GM23338 (cell line): Measurements from ENCODE around the gene CNTNAP2.

ENCODE experiments used
- CREB1 ChIP-seq: fragments of 250-450 bp; sonication (Bioruptor Pico); IDR thresholded peaks from 2 replicates; pipeline ENCODE4 v1.5.0; 2020; ENCODE audit warnings: low read depth, mild to moderate bottlenecking, moderate library complexity
- CTCF ChIP-seq, 2 experiments: fragments of 200-600 bp in 1 of 2; sonication (generic) in 1 of 2; conservative IDR thresholded peaks; 2 replicates each; pipeline versions ENCODE4 v1.5.1 to v1.6.1; 2016 to 2017; ENCODE audit warnings: antibody characterized with exemption in 2 of 2, low read depth in 2 of 2, mild to moderate bottlenecking in 2 of 2, moderate library complexity in 1 of 2
- ETS1 ChIP-seq: IDR thresholded peaks from 2 replicates; pipeline ENCODE4 v1.6.1; 2016; ENCODE audit warnings: antibody characterized with exemption
- EZH2 ChIP-seq: fragments of 200-600 bp; sonication (generic); IDR thresholded peaks from one replicate; pipeline ENCODE4 v1.8.0; 2017; ENCODE audit warnings: antibody characterized with exemption, mild to moderate bottlenecking, low read depth; ENCODE audit not compliant: unreplicated experiment
- EZH2phosphoT487 ChIP-seq: fragments of 200-600 bp; sonication (generic); IDR thresholded peaks from one replicate; pipeline ENCODE4 v1.8.1; 2018; ENCODE audit warnings: antibody characterized with exemption; ENCODE audit not compliant: unreplicated experiment
- JUNB ChIP-seq: IDR thresholded peaks from one replicate; pipeline ENCODE4 v1.6.1; 2016; ENCODE audit warnings: antibody characterized with exemption; ENCODE audit not compliant: unreplicated experiment
- POLR2AphosphoS5 ChIP-seq: IDR thresholded peaks from 2 replicates; pipeline ENCODE4 v1.6.1; 2016; ENCODE audit warnings: antibody characterized with exemption, low read depth
- STAT1 ChIP-seq: IDR thresholded peaks from one replicate; pipeline ENCODE4 v1.6.1; 2016; ENCODE audit warnings: antibody characterized with exemption; ENCODE audit not compliant: unreplicated experiment
- ZNF114 ChIP-seq: fragments of 250-450 bp; sonication (Bioruptor Pico); IDR thresholded peaks from 2 replicates; pipeline ENCODE4 v1.5.0; 2020; ENCODE audit warnings: mild to moderate bottlenecking, moderate library complexity
- ZNF331 ChIP-seq: fragments of 250-450 bp; sonication (Bioruptor Pico); IDR thresholded peaks from 2 replicates; pipeline ENCODE4 v1.5.0; 2020; ENCODE audit warnings: low read depth, mild to moderate bottlenecking, moderate library complexity
- TF ChIP-seq, protein P1 (sequence below): IDR thresholded peaks from one replicate; pipeline ENCODE4 v1.6.1; 2018; ENCODE audit warnings: antibody characterized with exemption; ENCODE audit not compliant: unreplicated experiment

DNA sequence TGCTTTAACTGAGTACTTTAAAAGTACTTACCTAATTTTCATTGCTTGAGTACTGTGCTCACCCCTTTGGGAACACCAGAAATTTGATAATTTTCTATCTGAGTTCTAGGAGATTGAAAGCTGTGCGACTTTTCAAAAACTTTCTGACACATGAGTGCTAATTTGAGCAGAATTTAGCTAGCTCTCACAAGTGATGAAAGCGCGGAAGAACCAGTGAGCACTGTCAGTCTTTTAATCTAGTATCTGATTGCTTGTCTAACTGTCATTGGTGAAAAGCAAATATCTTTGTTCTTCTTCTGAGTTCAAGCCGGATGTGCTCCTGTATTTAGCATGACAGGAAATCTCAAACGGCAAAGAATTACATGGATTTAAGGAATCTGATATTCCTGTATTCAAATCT lies 899.4 kb downstream of the CNTNAP2 start:
- TF ChIP-seq CTCF (conservative IDR thresholded peaks at IDR 0.05; ENCODE audit: low read depth in 2 of 2) (no peak), POLR2AphosphoS5 (no peak), EZH2 (no peak), ZNF331 (no peak), STAT1 (no peak), CREB1 (no peak), ZNF114 (CRISPR knock-in tag) (no peak), EZH2phosphoT487 (no peak), JUNB (no peak), ETS1 (no peak)
- TF ChIP-seq, protein P1, sequence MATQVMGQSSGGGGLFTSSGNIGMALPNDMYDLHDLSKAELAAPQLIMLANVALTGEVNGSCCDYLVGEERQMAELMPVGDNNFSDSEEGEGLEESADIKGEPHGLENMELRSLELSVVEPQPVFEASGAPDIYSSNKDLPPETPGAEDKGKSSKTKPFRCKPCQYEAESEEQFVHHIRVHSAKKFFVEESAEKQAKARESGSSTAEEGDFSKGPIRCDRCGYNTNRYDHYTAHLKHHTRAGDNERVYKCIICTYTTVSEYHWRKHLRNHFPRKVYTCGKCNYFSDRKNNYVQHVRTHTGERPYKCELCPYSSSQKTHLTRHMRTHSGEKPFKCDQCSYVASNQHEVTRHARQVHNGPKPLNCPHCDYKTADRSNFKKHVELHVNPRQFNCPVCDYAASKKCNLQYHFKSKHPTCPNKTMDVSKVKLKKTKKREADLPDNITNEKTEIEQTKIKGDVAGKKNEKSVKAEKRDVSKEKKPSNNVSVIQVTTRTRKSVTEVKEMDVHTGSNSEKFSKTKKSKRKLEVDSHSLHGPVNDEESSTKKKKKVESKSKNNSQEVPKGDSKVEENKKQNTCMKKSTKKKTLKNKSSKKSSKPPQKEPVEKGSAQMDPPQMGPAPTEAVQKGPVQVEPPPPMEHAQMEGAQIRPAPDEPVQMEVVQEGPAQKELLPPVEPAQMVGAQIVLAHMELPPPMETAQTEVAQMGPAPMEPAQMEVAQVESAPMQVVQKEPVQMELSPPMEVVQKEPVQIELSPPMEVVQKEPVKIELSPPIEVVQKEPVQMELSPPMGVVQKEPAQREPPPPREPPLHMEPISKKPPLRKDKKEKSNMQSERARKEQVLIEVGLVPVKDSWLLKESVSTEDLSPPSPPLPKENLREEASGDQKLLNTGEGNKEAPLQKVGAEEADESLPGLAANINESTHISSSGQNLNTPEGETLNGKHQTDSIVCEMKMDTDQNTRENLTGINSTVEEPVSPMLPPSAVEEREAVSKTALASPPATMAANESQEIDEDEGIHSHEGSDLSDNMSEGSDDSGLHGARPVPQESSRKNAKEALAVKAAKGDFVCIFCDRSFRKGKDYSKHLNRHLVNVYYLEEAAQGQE = no peak
